GM18868 (cell line): ENCODE data around the gene CNFN.

Experiments
- ATAC-seq: cut with Tn5 transposase; IDR thresholded peaks from one replicate; pipeline ENCODE4 v1.9.1; 2021; ENCODE audit warnings: mild to moderate bottlenecking, moderate library complexity; ENCODE audit not compliant: unreplicated experiment

Gene CNFN

GRCh38 chr19:42410371-42410770 is 20.3 kb upstream of the CNFN start:
- no peak for ATAC-seq

- ATAC-seq = no peak
Observed at GRCh38 chr19:42409477-42409876, 19.4 kb upstream of the CNFN start.

GRCh38 chr19:42407816-42408175 is 17.7 kb upstream of the CNFN start:
- no peak for ATAC-seq

- ATAC-seq = no peak
Observed at GRCh38 chr19:42407085-42407815, 17.2 kb upstream of the CNFN start.

- ATAC-seq = no peak
Observed at GRCh38 chr19:42406111-42406510, 16.0 kb upstream of the CNFN start.

- no peak for ATAC-seq
Observed at GRCh38 chr19:42403586-42403985, 13.5 kb upstream of the CNFN start.

GRCh38 chr19:42402376-42403116 is 12.4 kb upstream of the CNFN start:
- no peak for ATAC-seq

GRCh38 chr19:42401365-42402303 is 11.5 kb upstream of the CNFN start:
- ATAC-seq = no peak

GRCh38 chr19:42400404-42400803 is 10.3 kb upstream of the CNFN start:
- no peak for ATAC-seq

GRCh38 chr19:42397263-42398166 is 7.4 kb upstream of the CNFN start:
- no peak for ATAC-seq

GRCh38 chr19:42396381-42397262 is 6.5 kb upstream of the CNFN start:
- peak; percentile 95 for ATAC-seq

- ATAC-seq = no peak
Observed at GRCh38 chr19:42394751-42395150, 4.7 kb upstream of the CNFN start.

- ATAC-seq = no peak
Observed at GRCh38 chr19:42392165-42392564, 2.1 kb upstream of the CNFN start.

- ATAC-seq = no peak
Observed at GRCh38 chr19:42388851-42389489, 1.1 kb downstream of the CNFN start.

GRCh38 chr19:42386974-42387707 is 3.0 kb downstream of the CNFN start:
- no peak for ATAC-seq

- ATAC-seq = no peak
Observed at GRCh38 chr19:42380155-42380554, 9.9 kb downstream of the CNFN start.

- ATAC-seq = no peak
Observed at GRCh38 chr19:42378225-42379215, 11.6 kb downstream of the CNFN start.
